GM18861 (cell line): Measurements from ENCODE around the gene FOXK1.
A peak's percentile ranks its signal among the peaks of the same experiment; 100 is the strongest.

Experiments used
- ATAC-seq: cut with Tn5 transposase; IDR thresholded peaks from one replicate; pipeline ENCODE4 v1.9.1; 2021; ENCODE audit not compliant: unreplicated experiment

The FOXK1 gene

DNA sequence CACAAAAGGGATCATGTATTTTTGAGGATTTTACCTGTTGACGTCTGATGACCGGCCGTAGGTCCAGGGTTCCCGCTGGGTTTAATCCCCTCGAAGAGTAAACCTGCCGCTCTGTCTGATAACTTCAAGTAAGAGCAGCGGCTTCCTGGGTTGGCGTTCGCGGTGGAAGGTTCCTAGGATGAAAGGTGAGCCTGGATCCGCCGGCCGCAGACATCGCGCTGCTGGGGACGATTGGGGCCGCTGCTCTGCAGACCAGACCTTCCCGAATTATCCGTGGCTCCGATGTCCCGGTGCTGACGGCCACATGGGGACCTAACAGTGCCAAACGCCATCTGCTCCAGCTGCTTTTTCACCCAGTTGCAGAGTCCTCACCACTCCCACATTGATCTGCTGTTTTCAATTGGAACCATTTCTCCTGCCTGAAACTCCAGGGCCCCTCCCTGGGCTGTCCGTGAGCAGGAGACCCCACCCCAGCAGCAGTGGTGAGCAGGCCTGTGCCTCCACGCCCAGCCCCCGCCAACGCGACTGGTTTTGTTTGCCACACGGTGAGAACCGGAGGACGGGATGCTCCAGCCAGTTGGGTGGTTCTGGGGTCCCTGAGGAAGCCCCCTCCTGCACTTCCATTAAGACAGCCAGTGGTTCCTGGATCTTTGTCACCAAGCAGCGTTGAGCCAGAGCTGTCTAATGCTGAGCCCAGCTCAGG, 81.1 kb downstream of the FOXK1 start:
- ATAC-seq: no peak

DNA sequence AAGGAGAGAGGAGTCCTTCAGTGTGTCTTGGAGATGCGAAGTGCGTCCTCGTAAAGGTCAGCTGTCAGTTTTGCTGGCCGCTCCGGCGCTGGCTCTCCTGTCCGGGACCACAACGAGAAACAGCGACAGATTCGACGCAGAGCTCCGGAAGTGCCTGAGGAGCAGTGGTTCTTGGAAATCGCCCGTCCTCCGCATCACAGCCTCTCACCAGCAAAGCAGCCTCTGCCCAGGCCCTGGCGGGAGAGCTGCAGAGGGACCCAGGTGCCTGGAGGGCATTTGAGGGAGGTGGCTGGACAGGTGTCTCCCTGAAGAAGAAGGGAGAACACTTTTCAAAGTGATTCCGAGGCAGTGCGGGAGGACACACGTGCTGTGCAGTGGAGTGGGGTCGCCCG, 81.7 kb downstream of the FOXK1 start:
- ATAC-seq: no peak

DNA sequence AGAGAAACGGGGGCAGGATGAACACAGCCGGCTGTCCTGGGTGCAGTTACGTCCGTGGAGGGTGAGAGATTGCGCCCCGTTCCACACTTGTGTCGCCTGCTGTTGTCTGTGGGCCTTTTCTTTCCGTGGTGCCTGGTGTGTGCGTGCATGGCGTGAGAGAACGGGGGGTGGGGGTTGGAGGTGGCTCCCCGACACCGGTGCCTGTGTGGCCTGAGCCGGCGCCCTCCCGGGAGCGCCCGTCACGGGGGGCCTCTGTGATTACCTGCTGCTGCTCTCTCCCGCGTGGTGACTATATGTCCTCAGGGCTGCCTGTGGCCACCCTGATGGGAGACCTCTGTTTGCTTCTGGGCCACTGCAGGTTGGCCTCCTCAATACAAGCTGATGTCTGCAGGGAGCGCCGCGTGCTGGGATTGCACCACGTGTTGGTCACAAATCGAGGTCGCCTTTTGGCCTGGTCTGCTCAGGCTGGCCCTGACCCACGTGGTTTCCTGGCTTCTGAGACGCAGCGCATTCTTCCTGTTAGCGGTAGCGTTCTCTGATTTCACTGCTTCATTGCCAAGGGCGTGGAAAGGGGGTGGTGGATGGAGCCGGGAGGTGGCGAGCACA, 82.4 kb downstream of the FOXK1 start:
- ATAC-seq: no peak

DNA sequence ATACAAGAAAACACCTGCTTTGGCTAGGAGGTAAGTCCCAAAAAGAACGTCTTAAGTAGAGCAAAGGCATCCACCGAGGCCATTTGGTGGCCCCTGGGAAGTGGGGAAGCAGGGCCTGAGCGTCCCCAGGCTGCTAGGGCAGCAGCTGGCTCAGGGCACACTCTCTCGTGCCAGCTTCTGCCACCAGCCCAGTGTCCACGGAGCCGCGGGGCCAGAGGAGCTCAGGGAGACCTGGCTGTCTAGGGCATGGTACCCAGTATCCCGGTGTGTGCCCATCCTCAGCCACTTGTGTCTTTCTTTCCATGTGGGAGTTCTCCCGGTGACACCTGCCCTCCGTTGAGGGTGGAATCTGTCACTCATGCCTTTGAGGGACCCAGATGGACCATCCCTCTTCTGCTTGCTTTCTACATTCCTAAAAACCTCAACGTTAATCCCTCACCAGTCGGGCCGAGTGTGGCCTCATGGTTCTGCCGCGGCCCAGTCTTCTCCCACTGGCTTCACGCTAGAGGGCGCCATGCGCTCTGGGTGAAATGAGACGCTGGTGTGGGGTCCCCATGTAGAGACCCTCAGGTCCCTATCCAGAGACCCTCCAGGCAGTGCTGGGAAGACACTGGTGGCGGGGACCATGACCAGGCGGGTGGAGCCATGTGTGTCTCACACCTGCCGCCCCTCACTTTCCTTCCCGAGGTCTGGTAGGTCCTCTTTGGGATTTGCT, 83.8 kb downstream of the FOXK1 start:
- ATAC-seq: no peak

DNA sequence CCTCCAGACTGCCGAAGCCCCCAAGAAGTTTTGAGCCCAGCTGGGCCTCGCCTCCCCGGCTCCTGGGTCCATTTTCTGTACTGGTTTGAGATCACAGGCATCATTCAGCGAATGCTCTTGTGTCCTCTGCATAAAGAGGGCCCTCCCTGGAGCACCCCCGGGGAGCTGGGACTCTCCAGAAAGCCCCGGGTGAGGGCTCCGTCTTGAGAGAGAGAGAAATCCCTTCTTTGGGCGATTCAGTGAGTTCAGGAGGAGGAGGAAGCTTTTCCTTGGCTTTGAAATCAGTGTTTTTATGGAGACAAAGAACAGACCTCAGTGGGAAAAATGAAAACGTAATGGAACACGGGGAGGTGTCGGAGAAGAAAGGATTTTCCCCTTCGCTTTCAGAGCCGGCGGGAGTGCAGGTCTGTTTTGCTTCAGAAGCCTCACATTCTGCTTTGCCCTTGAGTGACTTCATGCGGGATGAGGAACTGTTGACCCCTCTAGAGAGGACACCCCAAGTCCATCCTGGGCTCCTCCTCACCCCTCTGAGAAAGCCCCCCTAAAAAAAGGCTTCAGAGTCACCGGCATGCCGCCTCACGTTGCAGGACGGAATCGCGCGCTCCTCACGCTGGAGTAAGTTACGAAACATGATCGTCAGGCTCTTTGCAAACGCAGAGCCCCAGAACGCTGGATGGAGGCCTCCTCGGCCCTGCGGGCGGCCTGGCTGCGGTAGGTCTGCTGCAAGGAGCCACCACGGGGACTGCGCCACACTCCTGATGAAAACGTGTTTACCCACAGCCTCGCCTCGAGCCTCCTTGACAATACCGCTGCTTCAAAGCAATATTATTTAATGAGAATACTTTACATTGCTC, 84.8 kb downstream of the FOXK1 start:
- ATAC-seq: no peak

DNA sequence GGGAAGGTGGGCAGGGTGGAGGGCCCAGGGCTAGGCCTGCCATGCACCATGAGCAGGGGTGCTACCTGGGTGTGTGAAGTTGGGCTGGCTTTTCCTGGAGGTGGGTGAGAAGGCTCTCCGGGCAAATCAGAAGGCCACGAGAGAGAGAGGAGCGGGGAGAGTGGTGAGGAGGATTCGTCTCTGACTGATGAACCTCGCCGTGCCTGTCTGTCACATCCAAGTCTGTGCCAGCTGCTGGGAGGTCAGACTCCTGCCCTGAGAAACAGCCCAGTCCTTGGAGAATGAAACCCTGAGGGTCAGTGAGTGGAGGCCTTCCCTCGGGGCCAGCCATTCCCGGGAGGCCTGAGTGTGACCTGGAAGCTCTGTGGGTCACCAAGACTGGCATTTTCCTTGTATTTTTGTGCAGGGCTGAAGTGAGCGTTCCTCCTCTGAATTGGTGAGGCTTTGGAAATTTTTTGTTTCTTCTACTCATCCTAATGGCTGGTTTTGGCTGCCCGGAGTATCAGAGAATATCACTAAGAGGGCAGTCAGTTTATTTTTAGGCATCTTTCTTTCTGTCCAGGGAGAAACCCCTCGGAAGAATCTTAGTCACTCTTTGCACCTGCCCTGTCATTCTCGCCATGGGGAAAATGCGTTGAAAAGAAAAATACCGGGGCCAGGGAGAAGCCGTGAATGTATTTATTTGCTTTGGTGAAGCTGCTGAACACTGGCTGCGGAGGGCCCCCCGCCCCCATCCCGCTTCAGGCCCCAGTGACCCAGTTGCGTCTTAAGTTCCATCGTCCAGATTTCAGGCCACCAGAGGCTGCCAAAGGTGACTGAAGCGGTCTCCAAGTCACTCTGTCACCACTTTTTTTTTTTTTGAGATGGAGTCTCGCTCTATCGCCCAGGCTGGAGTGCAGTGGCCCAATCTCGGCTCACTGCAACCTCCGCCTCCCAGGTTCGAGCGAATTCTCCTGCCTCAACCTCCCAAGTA, 86.8 kb downstream of the FOXK1 start:
- no peak for ATAC-seq

DNA sequence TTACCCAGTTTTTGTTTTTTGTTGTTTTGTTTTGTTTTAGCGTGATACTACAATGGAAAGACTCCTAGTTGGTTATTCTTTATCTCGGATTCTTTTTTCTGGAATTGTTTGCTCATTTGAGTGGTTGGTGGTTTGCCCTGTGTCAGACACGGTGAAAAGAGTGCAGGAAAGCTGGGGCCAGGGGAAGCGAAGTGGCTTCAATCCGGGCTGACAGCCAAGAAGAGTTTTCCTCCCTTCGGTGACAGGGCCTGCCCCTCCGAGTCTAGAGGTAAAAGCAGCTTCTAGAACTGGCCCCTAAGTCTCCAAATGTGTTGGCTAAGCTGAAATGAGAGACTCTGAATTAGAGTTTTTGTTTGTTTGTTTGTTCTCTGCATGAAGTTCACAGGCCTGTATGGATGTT, 87.7 kb downstream of the FOXK1 start:
- no peak for ATAC-seq

DNA sequence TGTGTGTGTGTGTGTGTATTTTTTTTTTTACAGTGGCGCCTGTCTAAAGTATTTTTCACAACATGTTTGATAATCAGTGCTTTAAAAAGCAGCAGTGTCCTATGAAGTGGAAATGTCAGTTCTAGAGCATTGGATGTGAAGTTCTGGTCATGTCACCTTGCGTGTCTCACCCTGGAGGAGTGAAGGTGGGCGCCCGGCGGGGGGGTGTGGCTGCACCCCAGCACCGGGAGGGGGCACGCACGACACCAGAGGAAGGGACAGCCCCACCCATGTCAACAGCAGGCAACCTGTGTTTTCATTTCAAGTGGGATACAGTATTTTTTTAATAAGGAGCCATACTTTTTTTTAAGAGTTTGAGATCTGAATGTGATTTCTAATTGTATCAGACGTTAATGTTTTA, 88.8 kb downstream of the FOXK1 start:
- ATAC-seq: no peak

DNA sequence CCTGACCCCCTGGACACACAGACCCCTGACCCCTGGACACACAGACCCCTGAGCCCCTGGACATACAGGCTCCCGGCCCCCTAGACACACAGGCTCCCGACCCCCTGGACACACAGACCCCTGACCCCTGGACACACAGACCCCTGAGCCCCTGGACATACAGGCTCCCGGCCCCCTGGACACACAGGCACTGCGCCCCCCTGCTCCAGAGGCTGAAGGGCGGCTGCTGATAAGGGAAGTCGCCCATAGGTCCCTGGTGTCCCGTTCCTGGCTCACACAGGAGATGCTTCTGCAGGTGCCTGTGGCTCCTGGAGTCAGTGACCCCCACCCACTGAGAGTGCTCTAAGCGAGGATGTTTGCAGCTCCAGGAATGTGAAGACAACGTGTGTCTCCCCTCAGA, 89.6 kb downstream of the FOXK1 start:
- no peak for ATAC-seq

DNA sequence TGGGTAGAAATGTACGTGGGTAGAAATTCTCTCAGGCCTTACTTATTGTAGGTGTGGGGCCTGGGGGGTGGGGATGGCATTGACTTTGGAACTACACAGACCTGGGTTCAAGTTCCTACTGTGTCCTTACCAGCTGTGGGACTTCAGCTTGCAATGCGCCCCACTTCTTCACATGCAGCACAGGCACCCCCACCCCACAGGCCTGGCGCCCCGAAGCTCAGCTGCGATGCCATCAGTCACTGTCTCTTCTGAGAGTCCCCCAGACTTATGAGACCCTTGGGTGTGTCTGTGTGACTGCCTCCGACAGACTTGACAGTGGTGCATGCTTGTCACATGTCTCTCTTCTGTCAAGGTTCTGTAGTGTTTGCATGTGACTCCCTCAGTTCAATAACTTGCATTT, 90.2 kb downstream of the FOXK1 start:
- ATAC-seq: no peak

DNA sequence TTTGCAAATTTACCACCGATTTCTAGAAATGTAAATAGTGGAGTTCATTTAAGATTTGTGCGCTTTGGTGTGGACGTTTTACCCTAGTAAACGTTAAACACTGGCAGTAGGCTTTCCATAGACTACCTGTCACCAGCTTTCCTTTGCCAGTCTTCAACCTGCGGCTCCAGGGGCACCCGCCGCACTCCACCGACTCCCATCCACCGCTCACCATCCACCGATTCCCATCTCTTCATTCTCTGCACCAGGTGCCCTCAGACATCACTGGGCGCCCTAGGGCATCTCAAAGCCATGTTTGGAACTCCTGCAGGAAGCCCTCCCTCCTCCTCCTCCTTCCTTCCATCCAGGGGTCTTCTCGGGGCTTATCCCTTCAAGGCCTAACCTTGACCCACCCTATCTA, 91.9 kb downstream of the FOXK1 start:
- no peak for ATAC-seq

DNA sequence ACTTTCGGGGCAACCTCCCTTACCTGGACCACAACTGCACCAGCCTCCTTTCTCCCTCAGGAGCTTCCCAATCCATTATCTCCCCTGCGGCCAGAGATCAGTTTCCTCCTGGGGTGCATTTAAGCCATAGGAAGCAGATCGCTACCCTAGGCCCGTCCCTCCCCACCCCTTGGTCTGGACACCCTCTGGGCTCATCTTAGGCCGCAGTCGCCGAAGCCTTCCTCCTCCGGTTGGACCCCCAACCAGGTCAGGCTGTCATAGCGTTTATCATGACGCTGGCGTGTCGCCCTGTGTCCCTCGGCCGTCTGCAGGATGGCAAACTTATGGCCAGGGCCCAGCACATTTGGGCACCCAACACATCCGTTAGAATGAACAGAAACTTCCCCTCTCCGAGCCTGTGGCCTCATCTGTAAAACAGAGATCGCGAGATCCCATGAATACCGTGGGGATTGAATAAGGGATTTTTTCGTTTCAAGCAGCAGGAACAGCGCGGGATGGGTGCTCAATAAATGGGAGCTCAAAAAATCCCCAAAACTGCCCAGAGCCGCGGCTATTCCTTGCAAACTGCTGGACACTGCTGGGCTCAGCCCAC, 92.7 kb downstream of the FOXK1 start:
- ATAC-seq: peak; percentile 28

DNA sequence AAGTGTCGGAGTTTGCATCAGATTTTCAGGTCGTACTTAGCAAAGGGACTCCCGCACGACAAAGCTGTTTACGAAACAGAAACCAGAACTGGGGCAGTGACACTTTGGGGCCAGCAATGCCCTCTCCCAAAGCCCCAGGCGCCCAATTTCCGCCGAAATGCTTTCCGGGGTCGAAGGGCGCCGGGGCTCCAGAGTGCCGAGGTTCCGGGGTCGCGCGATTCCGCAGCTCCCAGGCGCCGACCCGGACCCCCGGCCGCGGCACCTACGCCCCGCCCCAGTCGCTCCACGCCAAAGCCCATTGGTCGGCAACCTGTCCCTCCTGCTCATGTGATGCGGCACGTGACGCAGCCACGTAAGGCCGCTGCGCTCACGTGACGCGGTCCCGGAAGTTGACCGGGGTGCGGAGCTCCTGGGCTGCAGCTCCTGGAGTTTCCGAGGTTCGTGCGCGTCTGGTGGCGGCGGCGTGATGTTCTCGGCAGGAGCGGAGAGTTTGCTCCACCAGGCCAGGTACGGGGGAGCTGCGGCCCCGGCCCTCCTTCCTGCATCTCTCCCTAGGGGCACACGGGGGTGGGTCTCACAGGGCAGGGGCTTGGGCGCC, 93.3 kb downstream of the FOXK1 start, which contains the start of gene AP5Z1:
AP5Z1 (plus strand) TSS at position 374 of the 598 bp plus-strand sequence; CDS start at position 467, 93 bp downstream.
- peak; percentile 86 for ATAC-seq

DNA sequence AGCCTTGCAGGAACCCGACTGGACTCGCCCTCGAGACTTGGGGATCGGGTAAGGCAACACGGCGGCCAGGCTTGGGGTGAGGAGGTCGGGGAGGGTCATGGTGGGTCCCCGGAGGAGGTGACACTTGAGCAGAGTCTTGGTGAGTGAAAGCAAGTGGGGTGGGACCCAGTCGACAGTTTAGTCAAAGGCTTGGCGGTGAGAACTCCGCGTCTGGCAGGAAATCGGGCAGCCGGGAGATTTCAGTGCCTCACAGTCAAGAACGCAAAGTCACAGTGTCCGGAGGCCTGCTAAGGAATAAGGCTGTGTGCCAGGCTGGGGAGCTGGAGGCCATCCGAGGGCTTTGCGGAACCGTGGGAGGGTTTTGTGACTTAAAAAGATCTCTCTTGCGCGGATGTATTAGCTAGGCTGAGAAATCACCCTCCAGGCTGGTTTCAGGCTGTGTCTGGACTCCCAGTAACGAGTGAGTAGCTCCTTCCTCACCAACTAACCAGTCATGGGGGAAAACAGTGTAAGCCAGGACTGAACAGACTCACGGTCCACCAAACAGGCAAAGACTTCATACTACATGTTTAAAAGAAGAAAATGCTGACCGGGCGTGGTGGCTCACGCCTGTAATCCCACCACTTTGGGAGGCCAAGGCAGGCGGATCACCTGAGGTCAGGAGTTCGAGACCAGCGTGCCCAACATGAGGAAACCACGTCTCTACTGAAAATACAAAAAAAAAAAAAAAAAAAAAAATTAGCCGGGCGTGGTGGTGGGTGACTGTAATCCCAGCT, 93.9 kb downstream of the FOXK1 start:
- peak; percentile 7 for ATAC-seq

DNA sequence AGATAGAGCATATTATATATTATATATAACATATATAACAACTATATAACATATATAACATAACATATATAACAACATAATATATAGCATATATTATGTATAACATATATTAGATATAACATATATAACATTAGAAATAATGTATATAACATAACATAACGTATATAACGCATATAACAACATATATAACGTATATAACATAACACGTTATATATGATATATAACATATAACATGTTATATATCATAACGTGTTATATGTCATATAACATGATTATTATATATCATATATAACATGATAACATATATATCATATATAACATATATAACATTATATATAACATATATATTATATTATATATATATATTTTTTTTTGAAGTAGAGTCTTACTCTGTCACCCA, 97.0 kb downstream of the FOXK1 start:
- ATAC-seq: no peak

DNA sequence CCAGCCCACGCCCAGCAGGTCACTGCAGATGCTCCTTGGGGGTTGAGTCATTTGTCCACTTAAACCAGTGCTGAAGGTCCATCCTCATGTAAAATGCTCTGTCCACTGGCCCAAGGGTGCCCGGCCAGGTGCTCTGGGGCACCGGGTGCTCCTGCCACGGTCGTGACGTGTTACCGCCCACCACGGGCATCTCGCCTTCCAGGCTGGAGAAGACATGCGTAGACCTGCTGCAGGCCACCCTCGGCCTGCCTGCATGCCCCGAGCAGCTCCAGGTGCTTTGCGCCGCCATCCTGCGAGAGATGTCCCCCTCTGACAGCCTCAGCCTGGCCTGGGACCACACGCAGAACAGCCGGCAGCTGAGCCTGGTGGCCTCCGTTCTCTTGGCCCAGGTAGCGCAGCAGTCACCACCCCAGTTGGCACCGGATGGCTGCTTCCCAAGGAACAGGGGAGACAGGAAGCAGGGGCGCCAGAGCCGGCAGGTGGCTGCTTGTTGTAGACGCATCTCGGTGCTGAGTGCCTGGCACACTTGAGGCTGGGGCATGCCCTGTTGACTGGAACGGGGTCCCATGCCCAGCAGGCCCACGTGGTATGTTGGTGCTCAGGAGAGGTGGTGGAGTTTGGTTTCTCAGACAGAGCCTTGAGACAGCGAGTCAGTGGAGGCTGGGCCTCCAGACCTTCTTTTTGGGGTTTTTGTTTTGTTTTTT, 99.4 kb downstream of the FOXK1 start:
- ATAC-seq: no peak

DNA sequence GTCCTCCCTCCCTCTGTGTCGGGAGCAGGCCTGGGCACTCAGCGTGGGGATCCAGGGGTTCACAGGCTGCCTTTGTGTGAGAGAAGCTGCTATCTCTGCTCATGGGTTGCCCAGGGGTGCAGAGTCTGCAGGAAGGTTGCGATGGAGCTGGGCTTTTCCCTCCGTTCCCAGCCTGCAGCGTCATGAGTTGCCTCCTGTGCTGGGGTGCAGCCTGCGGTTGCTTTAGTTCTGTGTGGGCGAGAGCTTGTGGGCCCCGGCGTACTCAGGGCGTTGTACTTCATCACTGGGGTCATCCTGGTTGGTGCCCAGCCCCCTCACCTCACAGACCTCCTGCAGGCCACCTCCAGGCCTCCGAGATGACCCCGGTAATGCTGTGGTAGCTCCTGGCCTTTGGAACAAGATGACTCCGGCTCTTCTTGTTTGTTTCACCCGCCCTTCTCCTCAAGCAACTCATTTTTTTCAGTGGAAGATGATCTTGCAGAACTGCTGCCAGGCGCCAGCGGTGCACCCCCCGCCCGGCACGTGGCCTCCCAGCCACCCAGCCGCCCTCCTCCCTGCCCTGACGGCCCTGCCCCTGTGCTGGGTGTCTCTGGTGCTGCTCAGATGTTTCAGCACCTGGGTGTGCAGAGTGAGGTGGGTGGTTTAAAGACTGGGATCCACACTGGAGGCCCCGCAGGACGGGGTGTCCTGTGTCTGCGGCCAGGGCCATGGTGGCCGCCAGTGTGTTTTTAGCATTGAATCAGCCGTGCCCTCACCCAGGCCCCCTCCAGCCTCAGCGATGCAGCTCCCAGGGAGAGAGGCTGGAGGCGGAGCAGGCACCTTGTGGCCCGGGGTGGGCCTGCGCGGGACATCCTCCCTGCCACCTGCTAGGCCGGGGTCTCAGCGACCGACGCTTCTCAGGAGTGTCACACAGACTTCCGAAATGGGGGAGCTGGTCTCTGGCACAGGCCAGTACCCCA, 100.5 kb downstream of the FOXK1 start:
- no peak for ATAC-seq
